Measurements from ENCODE around the gene ARHGAP9.

The ARHGAP9 gene

GRCh38 chr12:57456145-57456700 lies 23.4 kb downstream of the ARHGAP9 start:
- TF ChIP-seq CTCF (IDR thresholded peaks at IDR 0.05; ENCODE audit: extremely low read depth, missing control alignments): peak; percentile 70

GRCh38 chr12:57455374-57456144 lies 24.1 kb downstream of the ARHGAP9 start:
- DNase-seq (ENCODE audit: low spot score): no peak

More at GRCh38 chr12:57456145-57456700, 23.4 kb downstream of the ARHGAP9 start:
- no peak for DNase-seq (ENCODE audit: low spot score)

GRCh38 chr12:57454566-57455373 lies 24.9 kb downstream of the ARHGAP9 start, which contains the start of gene INHBE:
TSS of gene INHBE (plus strand) at chr12:57455307. CDS start at chr12:57455537, 230 bp downstream.
- TF ChIP-seq CTCF (IDR thresholded peaks at IDR 0.05; ENCODE audit: extremely low read depth, missing control alignments): no peak
- DNase-seq (ENCODE audit: low spot score): no peak

More at GRCh38 chr12:57455374-57456144, 24.1 kb downstream of the ARHGAP9 start:
- TF ChIP-seq CTCF (IDR thresholded peaks at IDR 0.05; ENCODE audit: extremely low read depth, missing control alignments): no peak

GRCh38 chr12:57454213-57454565 lies 25.5 kb downstream of the ARHGAP9 start:
- no peak for DNase-seq (ENCODE audit: low spot score)
- TF ChIP-seq CTCF (IDR thresholded peaks at IDR 0.05; ENCODE audit: extremely low read depth, missing control alignments): no peak

GRCh38 chr12:57452937-57453509 lies 26.6 kb downstream of the ARHGAP9 start:
- DNase-seq (ENCODE audit: low spot score): peak; percentile 69
- TF ChIP-seq CTCF (IDR thresholded peaks at IDR 0.05; ENCODE audit: extremely low read depth, missing control alignments): peak; percentile 98

GRCh38 chr12:57452181-57452936 lies 27.3 kb downstream of the ARHGAP9 start:
- DNase-seq (ENCODE audit: low spot score): no peak
- TF ChIP-seq CTCF (IDR thresholded peaks at IDR 0.05; ENCODE audit: extremely low read depth, missing control alignments): no peak
